GM18505 (cell line): Measurements from ENCODE around the gene KCNJ11.
"Not testable (repeated sequence)": the region's sequence is repeated elsewhere in the genome, so short reads cannot be mapped to it uniquely, and the experiment has no call there.

Source experiments
- ATAC-seq: cut with Tn5 transposase; IDR thresholded peaks from one replicate; pipeline ENCODE4 v1.9.1; 2021; ENCODE audit not compliant: unreplicated experiment
- POLR2A ChIP-seq: IDR thresholded peaks from 4 replicates; pipeline ENCODE4 v1.6.1; 2011; ENCODE audit warnings: borderline replicate concordance; ENCODE audit not compliant: insufficient read depth, insufficient read length; ENCODE audit errors: extremely low read depth

The KCNJ11 gene

DNA sequence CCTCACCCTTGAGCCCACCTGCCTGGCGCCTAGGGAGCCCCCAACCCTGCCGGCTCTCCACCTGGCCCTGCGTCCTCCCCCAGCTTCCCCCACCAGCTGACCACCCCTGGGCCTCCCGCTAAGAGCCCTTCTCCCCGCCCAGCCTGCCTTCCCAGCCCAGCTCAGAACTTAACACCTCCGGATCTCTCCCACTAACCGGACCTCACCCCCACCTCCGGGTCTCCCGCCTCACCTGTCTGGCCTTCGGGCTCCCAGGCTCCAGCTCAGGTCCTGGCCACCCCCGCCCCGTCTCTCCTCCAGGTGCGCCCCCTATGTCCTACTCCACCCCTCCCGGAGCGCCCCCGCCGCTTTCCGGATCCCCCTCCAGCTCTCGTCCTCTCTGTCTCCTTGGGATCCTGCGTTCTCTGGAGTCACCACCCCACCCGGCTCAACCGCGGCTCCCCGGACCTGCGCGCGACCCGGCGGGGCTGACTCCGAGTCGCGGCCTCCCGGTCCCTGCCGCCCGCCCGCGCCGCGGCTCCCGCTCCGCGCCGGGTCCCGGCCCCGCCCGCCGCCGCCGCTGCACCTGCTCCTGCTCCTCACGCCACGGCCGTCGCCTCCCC, at the start of gene KCNJ11:
Gene KCNJ11 (minus strand): TSS at position 51 of the 602 bp plus-strand sequence. CDS start 568 bp downstream, outside the sequence.
- ATAC-seq: peak; percentile 40
- no peak for TF ChIP-seq POLR2A

DNA sequence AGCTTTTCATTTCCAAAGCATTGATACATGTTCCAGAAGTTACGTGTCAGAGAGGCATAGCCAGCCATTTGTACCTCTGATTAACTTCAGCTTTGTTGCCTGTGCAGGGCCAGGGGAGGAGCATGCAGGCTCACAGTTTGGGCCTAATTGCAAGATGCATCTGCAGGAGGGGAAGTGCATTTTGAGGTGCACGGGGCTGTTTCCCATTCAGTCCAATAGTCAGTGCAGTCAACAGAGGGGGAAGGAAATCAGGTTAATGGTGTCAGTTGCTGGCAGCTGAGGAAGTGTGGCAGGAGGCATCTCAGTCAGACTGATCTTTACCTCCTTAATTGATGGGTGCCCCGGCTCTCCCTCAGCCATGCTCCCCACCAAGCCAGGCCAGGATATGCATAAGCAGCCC, 48.9 kb upstream of the KCNJ11 start:
- no peak for ATAC-seq
- TF ChIP-seq POLR2A: no peak

DNA sequence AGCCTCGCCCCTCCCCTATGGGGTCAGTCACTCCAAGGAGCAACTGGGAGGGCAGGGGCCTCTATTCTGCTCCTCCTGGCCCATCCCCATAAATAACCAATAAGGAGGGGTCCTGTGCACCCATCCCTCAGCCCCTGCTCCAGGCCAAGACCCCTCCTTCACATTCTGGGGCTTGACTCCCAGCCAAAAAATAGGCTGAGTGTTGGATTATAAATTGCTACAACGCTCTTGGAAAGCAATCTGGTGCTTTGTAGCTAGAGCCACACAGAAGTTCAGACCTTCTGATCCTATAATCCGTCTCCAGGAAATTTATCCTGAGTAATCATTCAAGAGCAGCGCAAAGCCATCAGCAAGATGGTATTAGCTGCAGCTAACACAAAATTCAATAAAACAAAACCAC, 45.6 kb upstream of the KCNJ11 start:
- no peak for TF ChIP-seq POLR2A
- ATAC-seq: no peak

DNA sequence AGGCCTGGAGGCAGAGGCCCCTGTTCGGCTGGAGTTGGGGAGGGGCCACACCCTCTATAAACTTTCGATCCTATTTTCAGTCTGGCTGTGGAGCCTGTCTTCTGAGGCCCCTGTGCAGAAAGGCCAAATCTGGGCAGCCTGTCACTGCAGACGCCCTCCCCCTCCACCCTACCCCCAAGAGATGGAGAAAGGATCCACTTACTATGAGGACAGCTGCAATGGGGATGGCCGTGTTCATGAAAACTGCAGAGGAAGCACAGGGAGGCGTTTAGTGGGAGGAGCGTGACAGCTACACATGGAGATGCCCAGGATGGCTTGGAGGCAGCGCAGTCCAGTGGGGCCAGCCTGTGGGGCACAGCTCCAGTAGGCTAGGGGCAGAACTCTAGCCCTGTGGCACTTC, 43.5 kb upstream of the KCNJ11 start:
- ATAC-seq: no peak

DNA sequence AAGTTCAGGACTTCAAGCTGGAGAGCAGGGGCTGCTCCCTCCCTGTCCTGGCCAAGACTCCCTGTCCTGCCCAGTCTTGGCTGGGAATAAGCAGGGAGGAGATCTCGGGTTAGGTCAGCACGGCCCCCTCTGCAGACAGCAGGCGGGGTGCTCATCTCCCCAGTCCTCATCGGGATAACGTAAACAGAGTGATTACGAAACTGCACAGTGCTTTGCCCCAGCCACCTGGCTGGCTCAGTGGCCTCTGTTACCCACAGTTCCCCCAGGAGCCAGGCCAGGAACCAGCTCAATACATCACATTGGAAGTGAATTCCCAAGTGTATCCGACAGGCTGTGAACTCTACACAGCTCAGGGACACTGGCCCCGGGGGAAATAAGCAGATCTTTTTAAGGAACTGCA, 42.7 kb upstream of the KCNJ11 start:
- no peak for TF ChIP-seq POLR2A
- ATAC-seq: no peak

More for the DNA sequence above, 43.5 kb upstream of the KCNJ11 start:
- TF ChIP-seq POLR2A: no peak

DNA sequence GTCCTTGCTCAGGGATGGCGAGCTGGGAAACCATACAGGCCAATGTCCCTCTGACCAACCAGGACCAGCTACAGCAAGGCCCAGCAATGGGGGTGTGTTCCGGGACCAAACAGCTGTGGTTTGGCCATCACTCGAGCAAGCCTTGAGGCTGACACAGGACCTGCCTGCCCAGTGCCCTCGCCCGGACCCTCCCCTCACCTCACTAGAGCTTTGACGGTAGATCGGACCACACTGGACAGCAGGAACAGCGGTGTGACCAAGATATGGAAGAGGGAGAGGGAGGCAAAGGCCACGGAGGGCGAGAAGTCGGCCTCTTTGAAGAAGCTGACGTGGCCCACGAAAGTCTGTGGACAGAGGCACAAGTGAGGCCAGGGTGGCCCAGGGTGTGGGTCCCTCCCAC, 42.2 kb upstream of the KCNJ11 start:
- ATAC-seq: no peak
- no peak for TF ChIP-seq POLR2A

DNA sequence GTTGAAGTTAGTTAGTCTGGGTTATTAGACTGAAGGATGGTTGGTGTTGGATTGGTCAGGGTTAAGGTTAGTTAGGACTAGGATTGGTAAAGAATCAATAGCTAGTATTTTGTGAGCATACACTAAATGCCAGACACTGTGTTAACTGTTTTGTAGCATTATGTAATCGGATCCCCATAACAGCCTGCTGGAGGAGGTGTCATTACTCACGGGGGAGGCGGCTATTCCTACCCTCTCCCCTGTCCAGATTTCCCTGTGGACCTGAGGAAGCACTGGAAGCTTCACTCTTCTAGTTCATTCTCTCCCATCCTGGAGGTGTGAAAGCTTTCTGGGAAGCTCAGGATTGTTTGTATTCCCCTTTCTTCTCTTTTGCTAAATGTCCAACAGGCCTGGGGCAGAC, 40.5 kb upstream of the KCNJ11 start:
- no peak for ATAC-seq
- no peak for TF ChIP-seq POLR2A

DNA sequence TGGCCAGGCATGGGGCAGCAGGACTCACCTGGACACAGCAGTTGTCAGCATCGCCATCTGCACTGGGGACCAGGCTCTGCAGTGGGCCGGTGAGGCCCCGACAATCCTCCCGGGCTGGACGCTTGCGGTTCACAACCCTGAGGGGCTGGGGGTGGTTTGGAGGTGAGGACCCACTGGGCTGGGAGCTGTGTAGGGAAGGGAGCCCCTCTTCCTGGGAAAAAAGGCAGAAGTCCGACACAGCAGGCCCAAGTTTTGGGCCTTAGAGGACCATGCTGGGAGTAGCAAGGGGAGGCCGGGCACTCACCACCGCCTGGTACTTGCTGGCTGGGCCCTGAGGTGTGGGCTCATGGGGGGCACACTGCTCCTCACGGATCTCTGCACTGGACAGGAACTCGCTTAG, 39.8 kb upstream of the KCNJ11 start:
- no peak for TF ChIP-seq POLR2A
- no peak for ATAC-seq

DNA sequence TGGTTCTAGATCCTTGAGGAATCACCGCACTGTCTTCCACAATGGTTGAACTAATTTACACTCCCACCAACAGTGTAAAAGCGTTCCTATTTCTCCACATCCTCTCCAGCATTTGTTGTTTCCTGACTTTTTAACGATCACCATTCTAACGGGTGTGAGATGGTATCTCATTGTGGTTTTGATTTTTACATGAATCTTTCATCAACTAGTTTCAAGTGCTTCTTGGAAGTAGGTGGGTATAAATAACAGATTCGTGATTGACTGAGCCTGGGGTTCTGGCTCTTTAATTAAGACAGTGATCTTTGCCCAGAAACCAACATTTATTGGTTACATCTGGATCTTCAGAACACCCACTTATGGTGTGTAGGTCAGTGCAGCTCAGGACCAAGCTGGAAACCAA, 37.8 kb upstream of the KCNJ11 start:
- ATAC-seq: not testable (repeated sequence)

DNA sequence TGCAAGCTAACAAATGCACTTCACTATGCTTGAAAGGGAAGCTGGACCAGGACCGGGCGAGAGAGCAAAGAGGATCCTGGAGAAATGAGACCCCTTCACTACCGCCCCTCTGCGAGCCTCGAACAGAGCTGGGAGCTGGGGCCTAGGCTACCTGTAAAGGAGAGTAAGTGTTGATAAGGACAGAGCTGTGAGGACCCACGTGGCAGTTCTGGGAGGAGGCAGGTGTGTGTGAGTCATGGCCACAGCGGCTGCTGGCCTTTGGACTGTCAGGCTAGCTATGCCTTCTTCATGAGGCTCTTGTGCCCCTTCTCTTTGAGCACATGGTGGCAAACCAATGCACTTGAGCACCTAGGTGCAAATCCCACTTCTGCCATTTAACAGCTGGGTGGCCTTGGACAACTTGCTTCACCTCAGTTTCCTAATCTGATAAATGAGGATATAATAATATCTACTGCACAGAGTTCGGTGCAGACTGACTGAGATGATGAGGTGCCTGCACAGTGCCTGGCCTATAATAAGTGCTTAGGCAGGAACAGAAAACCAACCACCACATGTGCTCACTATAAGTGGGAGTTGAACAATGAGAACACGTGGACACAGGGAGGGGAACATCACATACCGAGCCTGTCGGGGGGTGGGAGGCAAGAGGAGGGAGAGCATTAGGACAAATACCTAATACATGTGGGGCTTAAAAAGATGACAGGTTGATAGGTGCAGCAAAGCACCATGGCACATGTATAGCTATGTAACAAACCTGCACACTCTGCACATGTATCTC, 35.3 kb upstream of the KCNJ11 start:
- TF ChIP-seq POLR2A: no peak
- ATAC-seq: no peak

DNA sequence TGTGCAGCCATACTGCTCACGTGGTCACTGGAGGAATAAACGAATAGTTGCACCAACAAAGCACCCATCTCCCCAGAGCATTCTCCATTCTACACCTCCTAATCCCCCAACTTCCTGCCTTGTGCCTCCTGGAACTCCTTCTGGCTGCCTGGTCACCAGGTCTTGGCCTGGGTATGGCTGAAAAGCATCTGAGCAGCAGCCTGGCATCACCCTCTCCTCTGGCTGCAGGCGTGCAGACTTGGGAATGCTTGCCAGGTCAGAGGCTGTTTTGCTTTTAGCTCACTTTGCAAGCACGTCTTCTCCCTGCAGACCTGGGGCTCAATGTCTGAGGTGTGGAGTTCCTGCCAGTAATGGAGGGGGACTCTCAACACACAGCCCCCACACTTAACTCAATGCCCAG, 33.3 kb upstream of the KCNJ11 start:
- no peak for ATAC-seq
- TF ChIP-seq POLR2A: no peak

DNA sequence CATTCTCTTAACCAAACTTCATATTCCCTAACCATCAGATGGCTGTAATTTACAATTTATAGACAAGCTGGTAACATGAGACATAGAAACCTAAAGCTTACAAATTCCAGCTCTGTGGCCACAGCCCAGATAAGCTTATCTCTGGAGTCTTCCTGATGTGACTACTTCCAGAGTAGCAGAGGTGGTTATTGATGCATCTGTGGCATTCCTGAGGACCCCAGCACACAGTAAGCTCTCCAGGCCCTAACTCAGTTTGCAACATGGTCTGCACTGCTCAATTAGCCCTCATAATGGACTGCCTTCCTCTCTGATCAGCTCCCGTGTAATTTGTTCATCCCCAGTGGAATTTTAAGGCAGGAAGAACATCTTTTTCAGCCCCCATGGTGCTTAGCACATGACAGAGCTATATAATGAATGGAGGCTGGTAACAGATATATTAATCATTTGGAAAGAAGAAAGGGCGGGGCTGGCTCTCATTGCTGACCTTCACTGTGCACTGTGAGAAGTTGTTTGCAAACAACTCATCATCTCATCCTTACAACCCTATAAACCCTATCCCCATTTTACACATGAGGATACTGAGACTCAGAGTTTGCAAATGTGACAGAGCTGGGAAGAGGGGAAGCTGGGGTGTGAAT, 30.1 kb upstream of the KCNJ11 start:
- no peak for TF ChIP-seq POLR2A
- ATAC-seq: no peak

DNA sequence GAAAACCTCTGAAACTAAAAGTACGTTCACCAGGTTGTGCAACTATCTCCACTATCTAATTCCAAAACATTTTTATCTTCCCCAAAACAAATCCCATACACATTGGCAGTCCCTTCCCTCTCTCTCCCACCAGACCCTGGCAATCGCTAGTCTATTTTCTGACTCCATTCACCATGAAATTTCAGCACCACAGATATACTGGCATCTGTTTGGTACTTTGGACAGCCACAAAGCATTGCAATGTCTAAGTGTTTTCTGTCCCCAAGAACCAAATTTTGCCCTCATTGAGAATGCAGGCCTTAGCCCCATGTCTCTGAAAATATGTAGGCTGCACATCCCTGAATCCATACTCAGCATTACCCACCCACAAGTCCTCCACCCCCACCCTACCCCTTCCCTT, 28.0 kb upstream of the KCNJ11 start:
- no peak for TF ChIP-seq POLR2A
- no peak for ATAC-seq

DNA sequence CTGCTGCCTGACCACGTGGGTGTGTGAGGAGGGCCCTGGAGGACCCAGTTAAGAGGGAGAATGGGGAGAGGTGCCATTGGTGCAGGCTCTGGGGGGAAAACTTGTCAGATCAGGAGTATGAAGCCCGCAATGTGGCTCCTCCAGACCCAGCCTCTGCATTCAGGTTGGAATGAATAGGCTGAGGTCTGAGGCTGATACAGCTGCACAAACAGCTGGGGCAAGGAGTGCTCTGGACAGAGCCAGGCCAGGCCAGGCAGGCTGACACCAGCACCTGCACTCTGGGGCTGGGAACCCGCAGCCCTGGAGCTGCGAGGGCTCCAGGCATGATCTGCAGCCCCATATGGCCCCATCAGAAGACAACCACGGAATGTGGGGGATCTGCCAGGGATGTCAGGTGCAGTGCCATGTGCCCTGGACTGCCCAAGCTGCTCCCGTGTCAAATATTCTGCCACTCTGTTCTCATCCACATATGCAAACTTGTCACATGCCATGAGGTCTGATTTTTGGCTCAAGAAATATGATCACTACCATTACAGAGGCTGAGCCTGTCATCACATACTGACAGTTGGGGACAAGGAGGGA, 27.2 kb upstream of the KCNJ11 start:
- TF ChIP-seq POLR2A: no peak

DNA sequence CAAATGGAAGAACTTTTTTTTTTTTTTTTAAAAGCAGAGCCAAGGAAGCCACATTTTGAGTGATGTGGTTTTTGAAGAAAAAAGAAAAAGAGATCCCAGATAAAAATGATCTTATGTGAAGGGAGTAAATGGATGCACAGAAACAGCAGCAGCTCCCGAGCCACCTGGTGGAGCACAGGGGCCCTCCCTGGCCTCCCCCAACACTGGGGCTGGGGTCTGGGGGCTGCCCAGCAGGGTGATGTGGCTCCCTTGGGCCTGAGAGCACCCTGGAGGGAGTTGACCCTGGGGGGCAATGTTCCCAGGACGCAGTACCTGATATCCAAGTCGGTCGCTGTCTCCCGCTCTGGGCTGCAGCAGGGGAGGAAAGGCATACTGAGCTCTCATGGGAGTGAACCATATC, 26.5 kb upstream of the KCNJ11 start:
- no peak for TF ChIP-seq POLR2A
- no peak for ATAC-seq

More for the DNA sequence above, 27.2 kb upstream of the KCNJ11 start:
- ATAC-seq: no peak

DNA sequence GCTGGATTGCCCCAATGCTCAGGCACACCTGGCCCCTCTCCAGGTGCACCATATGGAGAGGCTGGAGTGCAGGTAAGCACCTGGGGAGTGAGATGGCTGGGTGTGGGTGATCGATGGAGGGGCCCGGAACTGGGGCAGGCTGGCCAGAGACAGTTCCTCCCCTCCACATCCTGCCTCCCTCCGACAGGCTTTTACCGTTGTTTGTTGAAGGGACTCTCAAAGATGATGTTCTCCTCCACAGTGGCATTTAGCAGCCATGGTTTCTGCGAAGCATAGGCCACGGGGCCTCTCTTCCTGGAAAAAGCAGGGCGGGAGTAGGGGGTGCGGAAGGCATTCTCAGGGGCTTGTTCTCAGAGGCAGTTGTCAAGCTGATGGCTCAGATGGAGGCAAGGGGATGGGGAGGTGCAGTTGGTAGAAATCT, 25.9 kb upstream of the KCNJ11 start:
- TF ChIP-seq POLR2A: no peak
- no peak for ATAC-seq
